GM19455 (cell line): ENCODE data around the gene DHX9.

Experiments used
- ATAC-seq: cut with Tn5 transposase; IDR thresholded peaks from one replicate; pipeline ENCODE4 v1.9.1; 2021; ENCODE audit not compliant: unreplicated experiment

The DHX9 gene

GRCh38 chr1:182841368-182841988, 2.3 kb downstream of the DHX9 start:
- no peak for ATAC-seq

- no peak for ATAC-seq
Measured at GRCh38 chr1:182842265-182842664, 3.1 kb downstream of the DHX9 start.

GRCh38 chr1:182845379-182845778, 6.2 kb downstream of the DHX9 start:
- no peak for ATAC-seq

- no peak for ATAC-seq
Measured at GRCh38 chr1:182845894-182846293, 6.7 kb downstream of the DHX9 start.

GRCh38 chr1:182847105-182847504, 8.0 kb downstream of the DHX9 start:
- ATAC-seq, result no peak

- no peak for ATAC-seq
Measured at GRCh38 chr1:182848736-182849135, 9.6 kb downstream of the DHX9 start.

GRCh38 chr1:182850319-182850718, 11.2 kb downstream of the DHX9 start:
- ATAC-seq, result no peak

- ATAC-seq, result no peak
Measured at GRCh38 chr1:182851825-182852224, 12.7 kb downstream of the DHX9 start.

GRCh38 chr1:182855911-182856310, 16.8 kb downstream of the DHX9 start:
- ATAC-seq, result no peak

GRCh38 chr1:182857212-182857611, 18.1 kb downstream of the DHX9 start:
- ATAC-seq, result no peak

GRCh38 chr1:182860658-182861057, 21.5 kb downstream of the DHX9 start:
- ATAC-seq, result no peak

- ATAC-seq, result no peak
Measured at GRCh38 chr1:182861994-182862393, 22.8 kb downstream of the DHX9 start.

GRCh38 chr1:182862827-182863226, 23.7 kb downstream of the DHX9 start:
- ATAC-seq, result no peak

- ATAC-seq, result no peak
Measured at GRCh38 chr1:182863940-182864339, 24.8 kb downstream of the DHX9 start.

GRCh38 chr1:182867861-182868260, 28.7 kb downstream of the DHX9 start:
- ATAC-seq, result no peak

GRCh38 chr1:182869241-182869666, 30.1 kb downstream of the DHX9 start:
- no peak for ATAC-seq

- no peak for ATAC-seq
Measured at GRCh38 chr1:182872881-182873280, 33.7 kb downstream of the DHX9 start.

- ATAC-seq, result no peak
Measured at GRCh38 chr1:182875889-182876288, 36.7 kb downstream of the DHX9 start.

- no peak for ATAC-seq
Measured at GRCh38 chr1:182877331-182877730, 38.2 kb downstream of the DHX9 start.

- no peak for ATAC-seq
Measured at GRCh38 chr1:182877842-182878241, 38.7 kb downstream of the DHX9 start.

GRCh38 chr1:182884872-182885271, 45.7 kb downstream of the DHX9 start:
- ATAC-seq, result no peak

GRCh38 chr1:182885591-182885990, 46.4 kb downstream of the DHX9 start:
- ATAC-seq, result no peak

GRCh38 chr1:182886985-182887384, 47.8 kb downstream of the DHX9 start:
- no peak for ATAC-seq
